Transverse colon (tissue), 3 donors: ENCODE measurements around the gene WNK2.

Source experiments
- EP300 ChIP-seq: sonication (generic); formaldehyde crosslinking; IDR thresholded peaks from one replicate; pipeline ENCODE4 v1.6.1; 2017; ENCODE audit warnings: antibody characterized with exemption, low read depth
- TF ChIP-seq, protein P1 (sequence below), 5 experiments: fragments of 200-600 bp in 3 of 5; fragments of 450-650 bp in 2 of 5; sonication (generic) in 3 of 5; IDR thresholded peaks; 1 replicate in 2 of 5; 2 replicates in 3 of 5; pipeline ENCODE4 v1.5.1; 2016 to 2017; ENCODE audit warnings: antibody characterized with exemption in 5 of 5, inconsistent platforms in 3 of 5, mild to moderate bottlenecking in 2 of 5, moderate library complexity in 1 of 5

GRCh38 chr9:93287593-93287992 is 103.7 kb downstream of the WNK2 start:
- TF ChIP-seq EP300, result no peak
- TF ChIP-seq, protein P1, sequence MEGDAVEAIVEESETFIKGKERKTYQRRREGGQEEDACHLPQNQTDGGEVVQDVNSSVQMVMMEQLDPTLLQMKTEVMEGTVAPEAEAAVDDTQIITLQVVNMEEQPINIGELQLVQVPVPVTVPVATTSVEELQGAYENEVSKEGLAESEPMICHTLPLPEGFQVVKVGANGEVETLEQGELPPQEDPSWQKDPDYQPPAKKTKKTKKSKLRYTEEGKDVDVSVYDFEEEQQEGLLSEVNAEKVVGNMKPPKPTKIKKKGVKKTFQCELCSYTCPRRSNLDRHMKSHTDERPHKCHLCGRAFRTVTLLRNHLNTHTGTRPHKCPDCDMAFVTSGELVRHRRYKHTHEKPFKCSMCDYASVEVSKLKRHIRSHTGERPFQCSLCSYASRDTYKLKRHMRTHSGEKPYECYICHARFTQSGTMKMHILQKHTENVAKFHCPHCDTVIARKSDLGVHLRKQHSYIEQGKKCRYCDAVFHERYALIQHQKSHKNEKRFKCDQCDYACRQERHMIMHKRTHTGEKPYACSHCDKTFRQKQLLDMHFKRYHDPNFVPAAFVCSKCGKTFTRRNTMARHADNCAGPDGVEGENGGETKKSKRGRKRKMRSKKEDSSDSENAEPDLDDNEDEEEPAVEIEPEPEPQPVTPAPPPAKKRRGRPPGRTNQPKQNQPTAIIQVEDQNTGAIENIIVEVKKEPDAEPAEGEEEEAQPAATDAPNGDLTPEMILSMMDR (IDR thresholded peaks at IDR 0.05), result no peak
